Activated CD4-positive, alpha-beta T cell treated with anti-CD3 and anti-CD28 coated beads for 36 hours (primary cell): ENCODE results near the gene RNASE7. TPM values are rescaled to one million over a fixed set of nuclear protein-coding genes. Genes with fewer than 3 reads are reported as not detected.

Source experiments
- ATAC-seq: fragments of 200-7000 bp; cut with Tn5 transposase; one replicate; pipeline ENCODE4 v1.10.0; 2021; ENCODE audit warnings: mild to moderate bottlenecking, moderate library complexity
- CTCF ChIA-PET: fragments of 350-600 bp; sonication (Branson Sonifier 250); formaldehyde crosslinking; loops from one replicate; lab custom pipeline; 2021; ENCODE audit warnings: antibody characterized with exemption; lab: Charles Lee
- POLR2A ChIA-PET: fragments of 350-600 bp; sonication (Branson Sonifier 250); formaldehyde crosslinking; loops from one replicate; lab custom pipeline; 2021; ENCODE audit warnings: antibody characterized with exemption, inconsistent platforms; lab: Charles Lee
- DNase-seq: peaks from one replicate; pipeline ENCODE4 v3.0.0-alpha.2; 2020
- H3K27ac Mint-ChIP-seq: one replicate; pipeline ENCODE4 v1.8.0; 2021; ENCODE audit warnings: mixed read lengths
- H3K27me3 Mint-ChIP-seq: one replicate; pipeline ENCODE4 v1.8.0; 2021; ENCODE audit warnings: mixed read lengths
- H3K36me3 Mint-ChIP-seq: one replicate; pipeline ENCODE4 v1.8.0; 2021; ENCODE audit warnings: low read depth, mixed read lengths
- H3K4me1 Mint-ChIP-seq: one replicate; pipeline ENCODE4 v1.8.0; 2021; ENCODE audit warnings: mixed read lengths
- H3K4me3 Mint-ChIP-seq: one replicate; pipeline ENCODE4 v1.8.0; 2021; ENCODE audit warnings: mild to moderate bottlenecking, moderate library complexity, mixed read lengths
- H3K9me3 Mint-ChIP-seq: one replicate; pipeline ENCODE4 v1.8.0; 2021; ENCODE audit warnings: low read depth, mixed read lengths
- intact Hi-C, 2 experiments: fragments of 100-400 bp; cut with DNase I in 1 of 2; cut with micrococcal nuclease in 1 of 2; formaldehyde crosslinking; loops; one replicate each; pipeline versions ENCODE4 v1.14.2 to v1.15.1; 2022 to 2024; cut with DNase I, micrococcal nuclease
- total RNA-seq, 2 experiments: library from RNA; stranded (reverse); gene quantifications; one replicate each; pipeline ENCODE4 v1.2.3, GENCODE V29; 2021

Gene RNASE7
- total RNA-seq, 2 experiments from 2014 or later = not detected

- Mint-ChIP-seq H3K27me3 (peaks cover 2% of the 10 kb centered on the region), H3K4me1 (peaks cover 16% of the 10 kb centered on the region), H3K9me3 (no peaks in the 10 kb centered on the region), H3K36me3 (no peaks in the 10 kb centered on the region), H3K4me3 (no peak overlapping the region), H3K27ac (no peak overlapping the region)
- DNase-seq (no peak), ATAC-seq (no peak)
- ChIA-PET CTCF (interaction anchor here (0.6 to 13.8 kb wide), 8 partner anchors 8 to 610 kb away, joined by 3 to 183 read pairs (median 4); partner anchors contain the start of gene TEP1), POLR2A (no interaction called here)
- intact Hi-C loops = no loop called here
Measured at GRCh38 chr14:21023174-21023573, 19.0 kb upstream of the RNASE7 start.

GRCh38 chr14:21023817-21024584 lies 18.2 kb upstream of the RNASE7 start:
- Mint-ChIP-seq H3K27me3 (peaks cover 2% of the 10 kb centered on the region), H3K27ac (peak overlapping the region; percentile 55), H3K9me3 (no peaks in the 10 kb centered on the region), H3K4me1 (peaks cover 16% of the 10 kb centered on the region), H3K36me3 (no peaks in the 10 kb centered on the region), H3K4me3 (peak overlapping the region; percentile 73)
- CTCF ChIA-PET = interaction anchor here (0.6 to 13.8 kb wide), 7 partner anchors 9 to 611 kb away, joined by 3 to 183 read pairs (median 4); partner anchors contain the start of gene TEP1
- DNase-seq = peak; percentile 27
- ATAC-seq = peak; percentile 50
- POLR2A ChIA-PET = no interaction called here
- intact Hi-C loops = loop anchor here in 1 of 2 experiments (2.0 kb wide), 1 partner anchor 47 kb away; the partner anchor contains the start of gene ARHGEF40

GRCh38 chr14:21024585-21025370 lies 17.4 kb upstream of the RNASE7 start, which contains the start of gene NDRG2:
Gene NDRG2, minus strand, starts transcription at chr14:21025061. Its CDS starts 1,746 bp downstream, at chr14:21023315.
- intact Hi-C loops = loop anchor here in 1 of 2 experiments (2.0 kb wide), 1 partner anchor 46 kb away; the partner anchor contains the start of gene ARHGEF40
- POLR2A ChIA-PET = no interaction called here
- Mint-ChIP-seq H3K9me3 (no peaks in the 10 kb centered on the region), H3K27me3 (peaks cover 2% of the 10 kb centered on the region), H3K36me3 (no peaks in the 10 kb centered on the region), H3K27ac (peak within 1 kb of the TSS; percentile 55), H3K4me1 (peaks cover 16% of the 10 kb centered on the region), H3K4me3 (peak within 1 kb of the TSS; percentile 73)
- CTCF ChIA-PET = interaction anchor here (0.6 to 13.8 kb wide), 5 partner anchors 10 to 151 kb away, joined by 3 to 183 read pairs (median 11); no protein-coding TSS in a partner anchor
- DNase-seq (peak; percentile 80), ATAC-seq (peak; percentile 74)

DNA sequence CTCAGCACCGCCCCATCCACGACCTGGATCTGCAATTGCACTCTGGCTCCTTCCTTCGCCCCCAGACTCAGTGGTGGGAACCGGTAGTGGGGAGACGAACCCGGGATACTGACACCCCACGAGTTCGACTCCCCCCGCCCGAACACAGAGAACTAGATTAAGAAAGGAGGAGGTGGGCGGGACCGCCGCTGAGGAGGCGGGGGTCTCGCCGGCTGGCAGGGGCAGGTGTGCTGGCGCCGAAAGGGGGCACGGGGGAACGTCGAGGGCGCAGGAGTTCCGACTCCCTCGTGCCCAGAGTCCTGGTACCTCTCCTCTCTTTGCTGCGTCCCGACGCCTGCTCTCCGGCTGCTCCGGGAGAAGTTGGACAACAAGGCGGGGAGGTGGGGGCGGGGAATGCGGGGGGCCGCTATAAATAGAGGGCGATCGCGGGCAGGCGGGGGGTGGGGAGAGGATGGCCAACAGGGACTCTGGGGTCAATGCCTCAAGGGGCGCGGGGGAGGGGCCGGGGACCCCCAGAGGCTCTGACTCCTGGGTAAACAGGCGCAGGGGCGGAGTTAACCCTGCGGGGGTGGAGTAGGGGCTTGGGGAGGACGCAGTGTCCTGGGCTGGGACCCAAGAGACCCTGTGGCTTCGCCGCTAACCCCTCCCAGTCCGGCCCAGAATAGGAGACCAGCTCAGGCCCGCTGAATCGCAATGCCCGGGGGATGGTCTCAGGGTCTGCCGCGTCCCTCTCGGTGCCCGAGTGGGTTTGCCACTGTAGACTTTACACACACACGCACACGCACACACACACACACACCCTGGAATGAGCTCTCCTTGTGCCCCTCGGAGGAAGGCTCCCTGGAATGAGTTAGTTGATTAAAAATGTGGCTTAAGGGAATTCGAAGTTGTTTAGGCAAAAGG lies 16.5 kb upstream of the RNASE7 start:
- no peak for DNase-seq
- intact Hi-C loops = loop anchor here in 1 of 2 experiments (2.0 kb wide), 1 partner anchor 45 kb away; the partner anchor contains the start of gene ARHGEF40
- no peak overlapping the region for H3K27ac Mint-ChIP-seq
- POLR2A ChIA-PET = no interaction called here
- H3K4me1 Mint-ChIP-seq = peaks cover 16% of the 10 kb centered on the region
- H3K9me3 Mint-ChIP-seq = no peaks in the 10 kb centered on the region
- peak overlapping the region; percentile 73 for H3K4me3 Mint-ChIP-seq
- peaks cover 2% of the 10 kb centered on the region for H3K27me3 Mint-ChIP-seq
- CTCF ChIA-PET = interaction anchor here (1.0 to 5.1 kb wide), 4 partner anchors 10 to 67 kb away, joined by 3 to 34 read pairs (median 10); no protein-coding TSS in a partner anchor
- ATAC-seq = no peak
- no peaks in the 10 kb centered on the region for H3K36me3 Mint-ChIP-seq

DNA sequence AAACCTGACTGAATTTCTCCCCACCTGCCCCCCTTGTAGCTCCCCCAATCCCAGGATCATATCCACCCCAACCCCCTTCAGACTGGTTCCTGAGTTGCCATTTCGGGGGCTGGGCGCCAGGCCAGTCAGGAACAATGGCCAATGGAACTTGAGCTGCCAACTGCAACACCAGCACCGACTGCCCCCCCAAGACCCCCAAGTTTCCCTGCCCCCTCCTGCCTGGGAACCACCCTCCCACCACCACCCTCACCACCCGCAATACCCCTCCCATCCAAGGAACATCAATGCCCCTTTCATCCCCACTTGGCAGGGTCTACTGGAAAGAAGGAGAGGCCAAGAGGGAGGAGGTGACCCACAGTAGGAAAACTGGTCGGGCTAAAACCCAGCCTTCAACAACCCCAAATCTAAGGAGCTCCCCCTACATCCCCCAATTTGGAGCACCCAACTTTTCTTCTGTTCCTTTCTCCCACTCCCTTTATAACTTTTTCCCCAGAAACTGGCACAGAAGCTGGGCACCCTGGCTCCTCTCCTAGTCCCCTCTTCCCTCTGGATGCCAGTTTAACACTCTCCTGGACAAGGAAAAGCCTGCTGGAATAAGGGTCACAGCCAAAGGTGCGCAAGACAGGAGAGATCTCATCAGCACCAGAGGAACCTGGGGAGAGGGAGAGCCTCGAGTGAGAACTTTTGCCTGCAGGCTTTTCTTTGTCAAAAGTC lies 15.7 kb upstream of the RNASE7 start:
- intact Hi-C loops = no loop called here
- peaks cover 16% of the 10 kb centered on the region for H3K4me1 Mint-ChIP-seq
- H3K27me3 Mint-ChIP-seq = peaks cover 2% of the 10 kb centered on the region
- H3K36me3 Mint-ChIP-seq = no peaks in the 10 kb centered on the region
- no peak overlapping the region for H3K27ac Mint-ChIP-seq
- DNase-seq (no peak), ATAC-seq (no peak)
- ChIA-PET CTCF (interaction anchor here (0.6 to 5.1 kb wide), 4 partner anchors 11 to 66 kb away, joined by 3 to 34 read pairs (median 4); no protein-coding TSS in a partner anchor), POLR2A (no interaction called here)
- H3K9me3 Mint-ChIP-seq = no peaks in the 10 kb centered on the region
- no peak overlapping the region for H3K4me3 Mint-ChIP-seq

- intact Hi-C loops = no loop called here
- Mint-ChIP-seq H3K27me3 (peaks cover 2% of the 10 kb centered on the region), H3K4me1 (peaks cover 16% of the 10 kb centered on the region), H3K9me3 (no peaks in the 10 kb centered on the region), H3K4me3 (no peak overlapping the region), H3K27ac (no peak overlapping the region), H3K36me3 (no peaks in the 10 kb centered on the region)
- POLR2A ChIA-PET = no interaction called here
- CTCF ChIA-PET = interaction anchor here (0.6 to 5.1 kb wide), 4 partner anchors 11 to 65 kb away, joined by 3 to 34 read pairs (median 4); no protein-coding TSS in a partner anchor
- ATAC-seq = no peak
- no peak for DNase-seq
Measured at GRCh38 chr14:21026988-21027315, 15.2 kb upstream of the RNASE7 start.

DNA sequence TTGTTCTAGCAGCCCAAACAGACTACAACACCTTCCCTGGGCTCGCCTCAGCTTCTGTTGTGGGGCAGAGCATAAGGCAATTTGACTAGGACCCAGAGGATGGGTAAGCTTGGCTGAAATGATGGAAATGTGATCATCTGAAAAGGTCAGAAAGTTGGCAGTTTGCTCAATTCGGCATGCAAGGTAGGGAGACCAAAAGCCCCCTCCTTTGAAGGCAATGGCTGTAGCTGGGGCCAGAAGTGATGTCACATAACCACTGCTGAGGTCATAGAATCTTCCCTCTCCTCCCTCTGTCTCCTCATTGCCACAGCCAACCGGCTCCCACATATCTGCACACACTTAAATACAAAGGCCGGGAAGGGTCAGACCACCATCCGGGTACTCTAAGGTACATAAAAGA lies 12.2 kb upstream of the RNASE7 start, which contains the start of gene TPPP2:
TSS of gene TPPP2 (plus strand) at position 301 of the 400 bp plus-strand sequence. CDS start 365 bp downstream, outside the sequence.
- Mint-ChIP-seq H3K27me3 (no peaks in the 10 kb centered on the region), H3K27ac (no peak within 1 kb of the TSS), H3K4me3 (no peak within 1 kb of the TSS), H3K36me3 (no peaks in the 10 kb centered on the region), H3K4me1 (peaks cover 3% of the 10 kb centered on the region), H3K9me3 (no peaks in the 10 kb centered on the region)
- no peak for ATAC-seq
- ChIA-PET POLR2A (no interaction called here), CTCF (interaction anchor here (1.0 to 5.1 kb wide), 2 partner anchors 14 to 73 kb away, joined by 3 to 34 read pairs; no protein-coding TSS in a partner anchor)
- intact Hi-C loops = no loop called here
- DNase-seq = no peak

GRCh38 chr14:21030531-21030930 lies 11.6 kb upstream of the RNASE7 start:
- Mint-ChIP-seq H3K4me1 (no peaks in the 10 kb centered on the region), H3K9me3 (no peaks in the 10 kb centered on the region), H3K4me3 (no peak overlapping the region), H3K27ac (no peak overlapping the region), H3K36me3 (no peaks in the 10 kb centered on the region), H3K27me3 (no peaks in the 10 kb centered on the region)
- POLR2A ChIA-PET = no interaction called here
- intact Hi-C loops = no loop called here
- DNase-seq = no peak
- no peak for ATAC-seq
- CTCF ChIA-PET = interaction anchor here (1.0 to 5.1 kb wide), 3 partner anchors 15 to 72 kb away, joined by 3 to 34 read pairs (median 22); no protein-coding TSS in a partner anchor

- H3K27ac Mint-ChIP-seq = no peak overlapping the region
- no peak for DNase-seq
- ATAC-seq = no peak
- no peaks in the 10 kb centered on the region for H3K4me1 Mint-ChIP-seq
- no peaks in the 10 kb centered on the region for H3K36me3 Mint-ChIP-seq
- H3K4me3 Mint-ChIP-seq = no peak overlapping the region
- H3K27me3 Mint-ChIP-seq = no peaks in the 10 kb centered on the region
- intact Hi-C loops = no loop called here
- POLR2A ChIA-PET = no interaction called here
- CTCF ChIA-PET = interaction anchor here (0.6 to 3.1 kb wide), 7 partner anchors 9 to 565 kb away, joined by 3 to 22 read pairs (median 4); no protein-coding TSS in a partner anchor
- H3K9me3 Mint-ChIP-seq = no peaks in the 10 kb centered on the region
Measured at GRCh38 chr14:21032326-21033132, 9.6 kb upstream of the RNASE7 start.
